Liver (tissue), 9 donors: ENCODE results near the gene PCSK6. TPM values are rescaled to one million over a fixed set of nuclear protein-coding genes. Genes with fewer than 3 reads are reported as not detected.

Experiments used
- DNase-seq: peaks from one replicate; pipeline ENCODE4 v3.0.0-alpha.2; 2017; ENCODE audit warnings: low spot score
- H3K27ac ChIP-seq, 2 donors: one replicate each; pipeline ENCODE4 v1.7.0; 2013; ENCODE audit warnings: inconsistent platforms in 2 of 2, low read length in 2 of 2, control low read depth in 1 of 2, low read depth in 1 of 2, mild to moderate bottlenecking in 1 of 2
- H3K27me3 ChIP-seq, 4 donors: one replicate each; pipeline versions ENCODE4 v1.6.1 to v1.7.0; 2013; ENCODE audit warnings: low read length in 3 of 4, inconsistent platforms in 1 of 4, mild to moderate bottlenecking in 1 of 4, moderate library complexity in 1 of 4; ENCODE audit not compliant: control insufficient read depth in 4 of 4, insufficient read depth in 4 of 4
- H3K36me3 ChIP-seq, 4 donors: one replicate each; pipeline versions ENCODE4 v1.6.1 to v1.7.0; 2013; ENCODE audit warnings: low read length in 3 of 4, mild to moderate bottlenecking in 3 of 4, low read depth in 1 of 4, moderate library complexity in 1 of 4; ENCODE audit not compliant: control insufficient read depth in 4 of 4, insufficient read depth in 3 of 4
- H3K4me1 ChIP-seq, 4 donors: one replicate each; pipeline versions ENCODE4 v1.6.1 to v1.7.0; 2013; ENCODE audit warnings: low read length in 3 of 4, mild to moderate bottlenecking in 3 of 4, moderate library complexity in 1 of 4; ENCODE audit not compliant: control insufficient read depth in 4 of 4, insufficient read depth in 4 of 4
- H3K4me3 ChIP-seq, 3 donors: one replicate each; pipeline versions ENCODE4 v1.6.1 to v1.7.0; 2013; ENCODE audit warnings: low read length in 3 of 3, control low read depth in 1 of 3, low read depth in 1 of 3, mild to moderate bottlenecking in 1 of 3
- H3K9ac ChIP-seq, 2 donors: one replicate each; pipeline ENCODE4 v1.7.0; 2013; ENCODE audit warnings: low read length in 2 of 2, mild to moderate bottlenecking in 2 of 2, moderate library complexity in 2 of 2, control low read depth in 1 of 2, low read depth in 1 of 2
- H3K9me3 ChIP-seq, 4 donors: one replicate each; pipeline versions ENCODE4 v1.6.1 to v1.7.0; 2013; ENCODE audit warnings: low read length in 3 of 4; ENCODE audit not compliant: control insufficient read depth in 4 of 4
- EGR1 ChIP-seq, 2 donors: IDR thresholded peaks; 2 replicates each; pipeline ENCODE4 v1.6.1; 2016 to 2018; ENCODE audit warnings: antibody characterized with exemption in 2 of 2, low read depth in 2 of 2
- FOXA1 ChIP-seq: IDR thresholded peaks from 2 replicates; pipeline ENCODE4 v1.6.1; 2016; ENCODE audit warnings: antibody characterized with exemption
- FOXA2 ChIP-seq: IDR thresholded peaks from 2 replicates; pipeline ENCODE4 v1.6.1; 2016; ENCODE audit warnings: antibody characterized with exemption
- GABPA ChIP-seq, 2 donors: IDR thresholded peaks in 1 of 2; conservative IDR thresholded peaks in 1 of 2; 2 replicates each; pipeline ENCODE4 v1.6.1; 2016; ENCODE audit warnings: antibody characterized with exemption in 2 of 2, mild to moderate bottlenecking in 1 of 2, moderate library complexity in 1 of 2
- HNF4A ChIP-seq, 2 donors: conservative IDR thresholded peaks; 2 replicates each; pipeline ENCODE4 v1.6.1; 2016; ENCODE audit warnings: antibody characterized with exemption in 2 of 2, mild to moderate bottlenecking in 2 of 2
- HNF4G ChIP-seq: IDR thresholded peaks from 2 replicates; pipeline ENCODE4 v1.6.1; 2016; ENCODE audit warnings: antibody characterized with exemption
- JUND ChIP-seq, 2 donors: IDR thresholded peaks; 2 replicates each; pipeline ENCODE4 v1.6.1; 2016; ENCODE audit warnings: antibody characterized with exemption in 2 of 2
- NR2F2 ChIP-seq: IDR thresholded peaks from 2 replicates; pipeline ENCODE4 v1.6.1; 2016; ENCODE audit warnings: antibody characterized with exemption
- RAD21 ChIP-seq, 2 donors: IDR thresholded peaks; 2 replicates each; pipeline ENCODE4 v1.6.1; 2016; ENCODE audit warnings: antibody characterized with exemption in 2 of 2, mild to moderate bottlenecking in 2 of 2
- RXRA ChIP-seq, 2 donors: IDR thresholded peaks; 2 replicates each; pipeline ENCODE4 v1.6.1; 2017 to 2018; ENCODE audit warnings: antibody characterized with exemption in 2 of 2, mild to moderate bottlenecking in 1 of 2
- TAF1 ChIP-seq: conservative IDR thresholded peaks from 2 replicates; pipeline ENCODE4 v1.6.1; 2016; ENCODE audit warnings: antibody characterized with exemption, mild to moderate bottlenecking
- YY1 ChIP-seq: IDR thresholded peaks from 2 replicates; pipeline ENCODE4 v1.6.1; 2016; ENCODE audit warnings: antibody characterized with exemption, mild to moderate bottlenecking
- WGBS: extraction: QIAGEN DNeasy Blood & Tissue Kit; methylation state at CpG from one replicate; pipeline ENCODE4 v1.1.7; 2013; 5-methylcytosine and 5-hydroxymethylcytosine counted together
- polyA plus RNA-seq, 2 donors: library from polyadenylated mRNA; stranded (reverse) in 1 of 2; unstranded in 1 of 2; fragments of 200-250 nt in 1 of 2; fragments of >200 nt in 1 of 2; fragmentation: Nextera tagmentation in 1 of 2; extraction: Ambion mirVana in 1 of 2; gene quantifications; one replicate each; pipeline versions ENCODE4 v1.2.1 to v1.2.3, GENCODE V29; 2013 to 2015
- total RNA-seq, 2 donors: library from RNA; depleted of rRNA; stranded (reverse); fragments of >200 nt; gene quantifications; one replicate each; pipeline ENCODE4 v1.2.3, GENCODE V29; 2014
- TF ChIP-seq, protein P1 (sequence below): fragments of 150-350 bp; IDR thresholded peaks from 2 replicates; pipeline ENCODE4 v1.5.1; 2017; ENCODE audit warnings: improper control_type of control experiment, low read depth, low read length; ENCODE audit not compliant: missing input control
- TF ChIP-seq, protein P2 (sequence below): IDR thresholded peaks from 2 replicates; pipeline ENCODE4 v1.6.1; 2016; ENCODE audit warnings: antibody characterized with exemption
- TF ChIP-seq, protein P3 (sequence below): IDR thresholded peaks from 2 replicates; pipeline ENCODE4 v1.6.1; 2016; ENCODE audit warnings: antibody characterized with exemption
- TF ChIP-seq, protein P4 (sequence below): IDR thresholded peaks from 2 replicates; pipeline ENCODE4 v1.6.1; 2016; ENCODE audit warnings: antibody characterized with exemption, mild to moderate bottlenecking
- TF ChIP-seq, protein P5 (sequence below): IDR thresholded peaks from 2 replicates; pipeline ENCODE4 v1.6.1; 2016; ENCODE audit warnings: antibody characterized with exemption
- donor health status: healthy.
- donor health status: healthy.
- donor health status: healthy.
- donor health status: healthy.
- donor health status: healthy.

PCSK6 gene
- total and polyA plus RNA-seq, 4 donors = 94.8 to 398 (median 168) TPM

DNA sequence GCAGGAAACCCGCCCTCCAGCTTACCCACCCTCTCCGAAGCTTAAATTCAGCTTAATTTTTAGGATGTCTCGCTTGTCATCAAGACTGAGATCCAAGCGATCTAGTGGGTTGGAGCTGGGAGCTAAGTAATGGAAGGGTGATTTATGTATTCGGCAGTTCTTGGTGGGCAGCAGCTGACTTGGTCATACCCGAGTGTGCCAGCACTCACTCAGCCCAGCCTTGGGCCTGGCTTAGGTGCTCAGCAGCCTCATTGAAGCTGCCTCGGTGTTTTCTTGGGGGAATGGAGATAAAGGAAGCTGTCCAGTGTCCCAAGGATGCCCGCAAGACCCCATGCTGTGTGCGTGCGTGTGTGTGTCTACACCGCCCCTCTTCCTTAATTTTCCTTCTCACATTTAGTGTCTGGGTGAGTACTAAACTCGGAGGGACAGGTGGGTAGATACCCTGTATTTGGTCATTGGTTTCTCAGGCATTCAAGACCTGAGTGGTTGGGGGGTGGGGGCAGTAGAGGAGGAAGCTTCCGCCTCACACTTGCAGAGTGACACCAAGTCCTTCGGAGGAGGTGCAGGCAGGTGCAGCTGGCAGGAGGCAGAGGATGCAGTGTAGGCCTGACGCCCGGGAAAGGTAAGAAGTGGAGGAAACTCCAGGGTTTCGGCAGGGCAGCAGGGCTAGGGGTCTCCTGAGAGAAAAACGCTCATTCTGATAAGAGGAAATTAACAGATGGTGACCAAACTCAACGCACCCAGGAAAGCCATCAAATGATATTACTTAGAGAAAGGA lies 92.8 kb downstream of the PCSK6 start:
- Histone ChIP-seq H3K36me3 (peaks cover 21 to 92% (median 66%) of the 10 kb centered on the region in 4 donors), H3K9me3 (no peaks in the 10 kb centered on the region), H3K27me3 (no peaks in the 10 kb centered on the region), H3K27ac (no peak overlapping the region), H3K9ac (no peak overlapping the region), H3K4me3 (no peak overlapping the region), H3K4me1 (no peaks in the 10 kb centered on the region)
- DNase-seq = no peak
- WGBS = 94% methylated on average over 19 of the region's 19 CpGs
- no peak for TF ChIP-seq GABPA (IDR thresholded peaks at IDR 0.05 in 1 of 2, conservative IDR thresholded peaks at IDR 0.05 in 1 of 2)
- no peak for TF ChIP-seq RAD21 (IDR thresholded peaks at IDR 0.05)
- no peak for TF ChIP-seq EGR1 (IDR thresholded peaks at IDR 0.05; ENCODE audit: low read depth in 2 of 2)
- no peak for TF ChIP-seq RXRA (IDR thresholded peaks at IDR 0.05)
- TF ChIP-seq, protein P1, sequence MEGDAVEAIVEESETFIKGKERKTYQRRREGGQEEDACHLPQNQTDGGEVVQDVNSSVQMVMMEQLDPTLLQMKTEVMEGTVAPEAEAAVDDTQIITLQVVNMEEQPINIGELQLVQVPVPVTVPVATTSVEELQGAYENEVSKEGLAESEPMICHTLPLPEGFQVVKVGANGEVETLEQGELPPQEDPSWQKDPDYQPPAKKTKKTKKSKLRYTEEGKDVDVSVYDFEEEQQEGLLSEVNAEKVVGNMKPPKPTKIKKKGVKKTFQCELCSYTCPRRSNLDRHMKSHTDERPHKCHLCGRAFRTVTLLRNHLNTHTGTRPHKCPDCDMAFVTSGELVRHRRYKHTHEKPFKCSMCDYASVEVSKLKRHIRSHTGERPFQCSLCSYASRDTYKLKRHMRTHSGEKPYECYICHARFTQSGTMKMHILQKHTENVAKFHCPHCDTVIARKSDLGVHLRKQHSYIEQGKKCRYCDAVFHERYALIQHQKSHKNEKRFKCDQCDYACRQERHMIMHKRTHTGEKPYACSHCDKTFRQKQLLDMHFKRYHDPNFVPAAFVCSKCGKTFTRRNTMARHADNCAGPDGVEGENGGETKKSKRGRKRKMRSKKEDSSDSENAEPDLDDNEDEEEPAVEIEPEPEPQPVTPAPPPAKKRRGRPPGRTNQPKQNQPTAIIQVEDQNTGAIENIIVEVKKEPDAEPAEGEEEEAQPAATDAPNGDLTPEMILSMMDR = no peak
- TF ChIP-seq FOXA2 = no peak
- TF ChIP-seq, protein P2, sequence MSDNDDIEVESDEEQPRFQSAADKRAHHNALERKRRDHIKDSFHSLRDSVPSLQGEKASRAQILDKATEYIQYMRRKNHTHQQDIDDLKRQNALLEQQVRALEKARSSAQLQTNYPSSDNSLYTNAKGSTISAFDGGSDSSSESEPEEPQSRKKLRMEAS = no peak
- TF ChIP-seq JUND (IDR thresholded peaks at IDR 0.05) = no peak
- TF ChIP-seq HNF4G = no peak
- no peak for TF ChIP-seq FOXA1
- no peak for TF ChIP-seq NR2F2
- TF ChIP-seq TAF1 = no peak
- TF ChIP-seq HNF4A (conservative IDR thresholded peaks at IDR 0.05) = no peak
- TF ChIP-seq, protein P3, sequence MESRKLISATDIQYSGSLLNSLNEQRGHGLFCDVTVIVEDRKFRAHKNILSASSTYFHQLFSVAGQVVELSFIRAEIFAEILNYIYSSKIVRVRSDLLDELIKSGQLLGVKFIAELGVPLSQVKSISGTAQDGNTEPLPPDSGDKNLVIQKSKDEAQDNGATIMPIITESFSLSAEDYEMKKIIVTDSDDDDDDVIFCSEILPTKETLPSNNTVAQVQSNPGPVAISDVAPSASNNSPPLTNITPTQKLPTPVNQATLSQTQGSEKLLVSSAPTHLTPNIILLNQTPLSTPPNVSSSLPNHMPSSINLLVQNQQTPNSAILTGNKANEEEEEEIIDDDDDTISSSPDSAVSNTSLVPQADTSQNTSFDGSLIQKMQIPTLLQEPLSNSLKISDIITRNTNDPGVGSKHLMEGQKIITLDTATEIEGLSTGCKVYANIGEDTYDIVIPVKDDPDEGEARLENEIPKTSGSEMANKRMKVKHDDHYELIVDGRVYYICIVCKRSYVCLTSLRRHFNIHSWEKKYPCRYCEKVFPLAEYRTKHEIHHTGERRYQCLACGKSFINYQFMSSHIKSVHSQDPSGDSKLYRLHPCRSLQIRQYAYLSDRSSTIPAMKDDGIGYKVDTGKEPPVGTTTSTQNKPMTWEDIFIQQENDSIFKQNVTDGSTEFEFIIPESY = no peak
- TF ChIP-seq, protein P4, sequence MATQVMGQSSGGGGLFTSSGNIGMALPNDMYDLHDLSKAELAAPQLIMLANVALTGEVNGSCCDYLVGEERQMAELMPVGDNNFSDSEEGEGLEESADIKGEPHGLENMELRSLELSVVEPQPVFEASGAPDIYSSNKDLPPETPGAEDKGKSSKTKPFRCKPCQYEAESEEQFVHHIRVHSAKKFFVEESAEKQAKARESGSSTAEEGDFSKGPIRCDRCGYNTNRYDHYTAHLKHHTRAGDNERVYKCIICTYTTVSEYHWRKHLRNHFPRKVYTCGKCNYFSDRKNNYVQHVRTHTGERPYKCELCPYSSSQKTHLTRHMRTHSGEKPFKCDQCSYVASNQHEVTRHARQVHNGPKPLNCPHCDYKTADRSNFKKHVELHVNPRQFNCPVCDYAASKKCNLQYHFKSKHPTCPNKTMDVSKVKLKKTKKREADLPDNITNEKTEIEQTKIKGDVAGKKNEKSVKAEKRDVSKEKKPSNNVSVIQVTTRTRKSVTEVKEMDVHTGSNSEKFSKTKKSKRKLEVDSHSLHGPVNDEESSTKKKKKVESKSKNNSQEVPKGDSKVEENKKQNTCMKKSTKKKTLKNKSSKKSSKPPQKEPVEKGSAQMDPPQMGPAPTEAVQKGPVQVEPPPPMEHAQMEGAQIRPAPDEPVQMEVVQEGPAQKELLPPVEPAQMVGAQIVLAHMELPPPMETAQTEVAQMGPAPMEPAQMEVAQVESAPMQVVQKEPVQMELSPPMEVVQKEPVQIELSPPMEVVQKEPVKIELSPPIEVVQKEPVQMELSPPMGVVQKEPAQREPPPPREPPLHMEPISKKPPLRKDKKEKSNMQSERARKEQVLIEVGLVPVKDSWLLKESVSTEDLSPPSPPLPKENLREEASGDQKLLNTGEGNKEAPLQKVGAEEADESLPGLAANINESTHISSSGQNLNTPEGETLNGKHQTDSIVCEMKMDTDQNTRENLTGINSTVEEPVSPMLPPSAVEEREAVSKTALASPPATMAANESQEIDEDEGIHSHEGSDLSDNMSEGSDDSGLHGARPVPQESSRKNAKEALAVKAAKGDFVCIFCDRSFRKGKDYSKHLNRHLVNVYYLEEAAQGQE = no peak
- TF ChIP-seq YY1 = no peak
- TF ChIP-seq, protein P5, sequence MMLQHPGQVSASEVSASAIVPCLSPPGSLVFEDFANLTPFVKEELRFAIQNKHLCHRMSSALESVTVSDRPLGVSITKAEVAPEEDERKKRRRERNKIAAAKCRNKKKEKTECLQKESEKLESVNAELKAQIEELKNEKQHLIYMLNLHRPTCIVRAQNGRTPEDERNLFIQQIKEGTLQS = no peak
